ENCODE measurements around the gene EN2.

The EN2 gene

DNA sequence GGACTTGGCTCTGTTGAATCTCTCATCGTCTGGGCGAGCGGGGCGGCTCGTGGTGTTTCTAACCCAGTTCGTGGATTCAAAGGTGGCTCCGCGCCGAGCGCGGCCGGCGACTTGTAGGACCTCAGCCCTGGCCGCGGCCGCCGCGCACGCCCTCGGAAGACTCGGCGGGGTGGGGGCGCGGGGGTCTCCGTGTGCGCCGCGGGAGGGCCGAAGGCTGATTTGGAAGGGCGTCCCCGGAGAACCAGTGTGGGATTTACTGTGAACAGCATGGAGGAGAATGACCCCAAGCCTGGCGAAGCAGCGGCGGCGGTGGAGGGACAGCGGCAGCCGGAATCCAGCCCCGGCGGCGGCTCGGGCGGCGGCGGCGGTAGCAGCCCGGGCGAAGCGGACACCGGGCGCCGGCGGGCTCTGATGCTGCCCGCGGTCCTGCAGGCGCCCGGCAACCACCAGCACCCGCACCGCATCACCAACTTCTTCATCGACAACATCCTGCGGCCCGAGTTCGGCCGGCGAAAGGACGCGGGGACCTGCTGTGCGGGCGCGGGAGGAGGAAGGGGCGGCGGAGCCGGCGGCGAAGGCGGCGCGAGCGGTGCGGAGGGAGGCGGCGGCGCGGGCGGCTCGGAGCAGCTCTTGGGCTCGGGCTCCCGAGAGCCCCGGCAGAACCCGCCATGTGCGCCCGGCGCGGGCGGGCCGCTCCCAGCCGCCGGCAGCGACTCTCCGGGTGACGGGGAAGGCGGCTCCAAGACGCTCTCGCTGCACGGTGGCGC is at the start of gene EN2:
Gene EN2 (plus strand): TSS at position 19 of the 767 bp plus-strand sequence. CDS start 249 bp downstream, at position 268.
- no peak for DNase-seq (ENCODE audit: low read depth in 2 of 2)

DNA sequence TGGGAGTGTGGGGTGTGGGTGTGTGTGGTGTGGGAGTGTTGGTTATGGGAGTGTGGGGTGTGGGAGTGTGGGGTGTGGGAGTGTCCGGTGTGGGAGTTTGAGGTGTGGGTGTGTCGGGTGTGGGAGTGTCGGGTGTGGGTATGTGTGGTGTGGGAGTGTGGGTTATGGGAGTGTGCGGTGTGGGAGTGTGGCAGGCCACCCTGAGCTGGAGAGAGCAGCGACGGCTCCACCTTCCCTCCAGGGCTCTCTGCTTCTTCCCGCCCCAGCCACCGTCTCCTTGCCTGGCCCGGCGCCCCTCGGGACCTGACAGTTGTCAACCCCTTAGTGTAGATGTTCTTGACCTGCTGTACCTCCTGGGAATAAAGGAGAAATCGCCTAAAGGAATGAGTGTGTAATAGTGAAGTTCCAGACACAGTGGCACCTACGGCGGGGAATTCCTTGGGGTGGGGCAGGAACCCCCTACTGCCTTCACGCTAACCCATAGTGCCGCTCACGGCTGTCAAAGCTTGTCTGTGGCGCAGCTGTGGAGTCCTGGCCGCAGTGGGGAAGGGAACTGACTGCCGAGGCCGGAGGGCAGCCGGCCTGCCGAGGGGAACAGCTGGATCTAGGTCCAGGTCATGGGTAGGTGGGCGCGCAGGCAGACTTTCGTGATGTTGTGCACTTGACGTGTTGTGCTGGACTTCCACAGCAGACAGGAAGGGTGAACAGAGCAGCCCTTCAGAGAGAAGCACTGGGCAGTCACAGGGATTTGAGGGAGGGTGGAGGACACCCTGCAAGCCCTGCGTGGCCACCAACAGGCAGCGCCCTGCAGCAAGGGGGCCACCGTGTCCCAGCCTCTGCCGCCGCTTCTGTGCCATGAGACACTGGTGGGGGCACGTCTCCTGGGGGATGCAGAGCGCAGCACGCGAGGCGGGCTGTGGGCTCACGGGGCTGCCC is 49.0 kb upstream of the EN2 start:
- DNase-seq (ENCODE audit: low read depth in 2 of 2): no peak

DNA sequence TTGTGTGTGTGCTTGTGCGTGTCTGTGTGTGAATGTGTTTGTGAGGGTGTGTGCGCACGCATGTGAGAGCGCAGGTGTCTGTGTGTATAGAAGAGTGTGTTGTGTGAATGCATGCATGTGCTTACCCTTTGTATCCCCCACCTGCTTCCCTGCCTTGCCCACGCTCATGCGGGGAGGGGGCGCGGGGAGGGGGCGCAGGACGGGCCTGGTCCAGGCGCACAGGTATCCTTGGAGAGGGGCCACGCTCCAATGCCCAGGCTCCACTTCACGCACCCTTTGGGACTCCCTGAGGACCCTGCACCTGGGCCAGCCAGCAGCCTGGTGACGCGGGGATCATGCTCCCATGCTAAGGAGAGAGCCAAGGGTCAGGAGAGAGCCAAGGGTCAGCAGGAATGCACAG is 47.9 kb upstream of the EN2 start:
- no peak for DNase-seq (ENCODE audit: low read depth in 2 of 2)

DNA sequence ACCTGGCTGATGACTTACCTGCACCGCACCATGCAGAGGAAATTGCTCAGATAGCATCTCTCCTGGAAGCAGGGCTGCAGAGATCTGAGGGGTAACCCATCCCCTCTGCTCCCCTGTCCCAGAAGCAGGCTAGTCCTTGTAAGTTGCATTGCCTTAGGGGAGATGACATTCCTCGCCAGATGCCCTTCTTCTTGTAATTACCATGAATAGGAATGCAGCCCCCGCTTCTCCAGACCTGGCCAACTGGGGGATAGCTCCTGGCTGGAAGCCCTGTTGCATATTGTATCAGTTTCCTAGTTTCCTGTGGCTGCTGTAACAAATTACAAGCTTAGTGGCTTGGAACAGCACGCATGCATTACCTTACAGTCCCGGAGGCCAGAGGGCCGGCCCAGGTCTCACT is 47.5 kb upstream of the EN2 start:
- no peak for DNase-seq (ENCODE audit: low read depth in 2 of 2)

DNA sequence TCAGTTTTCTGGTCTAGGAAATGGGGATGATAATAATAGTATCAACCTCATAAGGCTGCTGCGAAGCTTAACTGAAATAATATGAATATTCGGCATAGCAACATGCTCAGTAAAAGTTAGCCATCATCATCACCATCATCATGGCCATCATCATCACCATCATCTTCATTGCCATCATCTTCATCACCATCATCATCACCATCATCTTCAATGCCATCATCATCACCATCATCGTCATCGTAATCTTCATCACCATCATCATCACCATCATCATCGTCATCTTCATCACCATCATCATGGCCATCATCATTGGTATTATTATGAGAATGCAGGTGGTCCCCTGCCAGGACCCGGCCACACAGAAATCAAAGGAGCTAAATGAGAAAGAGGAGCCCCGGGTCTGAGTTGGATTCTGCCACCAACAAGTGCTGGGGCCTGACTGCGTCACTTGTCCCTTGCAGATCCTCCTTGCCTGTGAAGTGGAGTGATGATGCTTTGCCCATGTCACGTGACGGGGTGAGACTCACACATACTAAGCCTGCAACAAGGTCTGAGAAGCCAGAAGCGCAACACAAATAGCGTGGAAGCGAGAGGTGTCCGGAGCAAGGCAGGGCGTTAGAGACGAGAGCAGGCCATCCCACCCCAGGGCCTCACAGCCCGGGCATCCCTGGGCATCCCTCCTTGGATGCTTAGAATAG is 46.1 kb upstream of the EN2 start:
- no peak for DNase-seq (ENCODE audit: low read depth in 2 of 2)

DNA sequence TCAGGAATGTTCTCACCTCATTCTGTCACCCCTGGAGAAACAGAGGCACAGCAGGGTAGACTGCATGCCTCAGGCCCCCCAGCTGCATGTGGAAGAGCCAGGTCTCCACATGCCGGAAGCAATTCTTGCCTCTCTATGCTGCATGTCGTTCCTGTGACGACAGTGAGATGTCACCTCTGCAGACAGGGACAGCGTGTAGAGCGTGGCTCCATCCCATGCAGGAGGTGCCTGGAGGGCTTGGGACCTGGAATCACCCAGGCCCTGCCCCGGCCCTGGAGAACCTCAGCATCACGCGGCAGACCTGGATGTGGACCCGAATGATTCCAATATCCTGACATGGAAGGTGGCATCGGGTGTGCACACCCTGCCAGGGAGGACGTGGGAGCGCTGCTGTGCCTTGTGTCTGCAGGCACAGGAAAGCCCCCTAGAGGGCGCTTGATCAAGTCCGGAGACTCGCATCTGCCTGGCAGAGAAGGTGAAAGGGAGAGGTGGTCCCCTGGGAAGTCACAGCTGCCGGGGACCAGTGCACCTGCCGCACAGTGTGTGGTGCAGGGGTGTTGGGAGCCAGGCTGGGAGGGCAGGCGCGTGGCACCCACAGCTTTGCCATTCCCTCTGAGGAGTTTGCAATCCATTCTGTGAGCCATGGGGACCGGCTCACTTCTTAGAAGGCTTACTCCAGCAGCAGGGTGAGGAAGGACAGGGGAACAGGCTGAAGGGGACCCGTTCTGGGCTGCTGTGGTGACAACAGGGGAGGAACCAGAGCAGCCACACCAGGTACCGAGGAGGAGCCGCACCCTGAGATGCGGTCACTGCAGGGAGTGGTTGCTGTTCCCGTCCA is 45.3 kb upstream of the EN2 start:
- DNase-seq (ENCODE audit: low read depth in 2 of 2): peak; percentile 29 to 46

DNA sequence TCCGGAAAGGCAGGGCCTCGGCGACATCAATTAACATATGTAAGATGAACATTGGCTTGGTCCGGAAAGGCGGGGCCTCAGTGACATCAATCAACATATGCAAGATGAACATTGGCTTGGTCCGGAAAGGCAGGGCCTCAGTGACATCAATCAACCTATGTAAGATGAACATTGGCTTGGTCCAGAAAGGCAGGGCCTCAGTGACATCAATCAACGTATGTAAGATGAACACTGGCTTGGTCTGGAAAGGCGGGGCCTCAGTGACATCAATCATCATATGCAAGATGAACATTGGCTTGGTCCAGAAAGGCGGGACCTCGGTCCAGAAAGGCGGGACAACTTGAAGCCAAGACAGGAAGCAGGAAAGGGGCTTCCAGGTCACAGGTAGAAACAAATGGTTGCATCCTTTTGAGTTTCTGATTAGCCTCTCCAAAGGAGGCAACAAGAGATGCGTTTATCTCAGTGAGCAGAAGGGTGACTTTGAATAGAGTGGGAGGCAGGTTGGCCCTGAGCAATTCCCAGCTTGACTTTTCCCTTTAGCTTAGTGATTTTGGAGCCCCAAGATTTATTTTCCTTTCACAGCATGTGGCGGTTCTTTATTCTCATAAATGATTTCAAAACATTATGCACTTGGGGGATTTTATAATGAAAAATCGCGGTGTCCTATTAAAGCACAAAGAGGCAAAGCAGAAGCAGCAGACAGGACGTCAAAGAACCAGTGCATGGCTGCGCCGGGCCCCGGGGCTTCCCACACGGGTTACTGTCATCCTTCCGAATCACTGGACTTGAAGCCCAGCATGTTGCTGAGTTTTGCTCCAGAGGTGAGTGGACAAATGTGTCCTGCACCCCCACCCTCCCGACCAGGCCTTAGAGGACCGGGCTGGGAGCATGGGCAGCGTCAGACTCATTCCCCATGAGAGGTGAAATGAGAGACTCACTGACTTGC is 43.1 kb upstream of the EN2 start:
- no peak for DNase-seq (ENCODE audit: low read depth in 2 of 2)

DNA sequence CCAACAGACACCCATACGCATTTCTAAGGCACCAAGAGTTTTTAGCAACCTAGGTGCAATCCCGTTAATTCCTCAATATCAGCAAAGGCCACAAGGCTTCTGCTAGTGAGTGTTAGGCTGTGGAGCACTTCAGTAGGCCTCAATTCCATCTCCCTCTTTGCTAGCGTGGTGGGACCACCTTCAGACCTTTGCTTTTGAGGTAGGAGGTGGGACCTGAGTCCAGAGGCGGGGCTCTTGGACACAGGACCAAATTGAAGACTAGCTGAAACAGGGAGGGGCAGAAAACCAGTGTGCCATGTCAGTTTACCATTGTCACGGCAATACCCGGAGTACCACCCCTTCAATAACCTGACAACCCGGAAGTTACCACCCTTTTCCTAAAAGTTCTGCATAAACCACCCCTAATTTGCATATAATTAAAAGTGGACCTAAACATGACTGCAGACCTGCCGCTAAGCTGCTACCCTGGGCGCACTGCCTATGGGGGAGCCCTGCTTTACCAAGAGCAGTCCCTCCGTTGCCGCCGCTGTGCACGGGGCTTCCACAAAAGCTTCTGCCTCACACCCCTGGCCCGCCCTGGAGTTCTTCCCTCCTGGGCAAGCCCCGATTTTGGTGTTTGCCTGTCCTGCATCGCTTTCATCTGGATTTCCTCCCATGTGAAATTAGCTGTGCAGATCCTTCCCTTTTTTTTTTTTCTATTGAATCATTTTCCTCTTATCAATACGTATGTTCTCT is 41.1 kb upstream of the EN2 start:
- DNase-seq (ENCODE audit: low read depth in 2 of 2): no peak

DNA sequence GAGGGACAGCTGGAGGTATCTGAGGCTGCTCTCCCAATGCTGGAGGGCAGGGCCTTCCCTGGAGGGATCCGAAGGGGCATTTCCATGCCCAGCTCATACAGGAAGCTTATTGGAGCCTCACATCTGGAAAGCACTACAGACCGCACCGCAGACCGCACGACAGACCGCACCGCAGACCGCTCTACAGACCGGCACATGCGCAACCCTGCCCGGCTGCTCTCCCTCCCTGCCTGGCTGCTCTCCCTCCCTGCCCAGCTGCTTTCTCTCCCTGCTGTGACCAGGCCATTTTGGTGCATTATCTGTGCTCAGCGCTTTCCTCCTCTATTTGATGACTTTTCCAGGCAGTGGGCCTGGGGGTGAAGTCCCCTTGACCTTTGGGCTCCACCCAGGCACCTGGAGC is 39.6 kb upstream of the EN2 start:
- no peak for DNase-seq (ENCODE audit: low read depth in 2 of 2)

DNA sequence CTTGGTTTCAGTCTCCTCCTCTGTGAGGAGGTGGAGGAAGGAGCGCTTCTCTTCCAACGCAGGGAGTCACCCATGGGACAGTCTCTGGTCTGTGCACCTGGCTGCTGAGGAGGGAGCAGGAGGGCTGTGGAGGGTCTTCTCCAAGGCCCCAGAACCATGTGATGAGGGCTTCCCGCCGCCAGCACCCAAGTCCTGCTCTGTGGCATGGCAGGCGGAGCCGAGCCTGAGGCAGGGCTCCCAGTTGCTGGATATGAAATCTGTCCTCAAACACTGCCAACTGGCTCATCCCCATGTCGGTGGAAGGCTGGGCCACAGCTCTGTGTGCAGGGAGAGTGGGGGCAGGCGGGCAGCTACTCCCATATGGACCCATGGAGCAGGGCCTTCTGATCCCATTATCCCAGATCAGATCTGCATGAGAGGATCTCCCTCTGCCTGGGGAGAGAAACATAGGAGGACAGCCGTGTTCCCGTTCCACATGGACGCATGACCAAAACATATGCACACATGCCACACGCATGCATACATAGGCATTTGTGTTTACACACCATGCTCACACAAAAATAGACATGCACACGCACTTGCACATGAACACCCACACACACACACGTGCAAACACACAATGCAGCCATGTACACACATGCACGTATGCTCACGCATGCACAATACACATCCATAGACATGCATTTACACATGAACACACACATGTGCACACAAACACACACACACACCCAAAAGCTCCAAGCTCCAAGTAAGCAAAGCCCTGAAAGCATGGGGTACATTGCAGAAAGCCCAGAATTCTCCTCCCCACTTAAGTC is 38.8 kb upstream of the EN2 start:
- no peak for DNase-seq (ENCODE audit: low read depth in 2 of 2)

DNA sequence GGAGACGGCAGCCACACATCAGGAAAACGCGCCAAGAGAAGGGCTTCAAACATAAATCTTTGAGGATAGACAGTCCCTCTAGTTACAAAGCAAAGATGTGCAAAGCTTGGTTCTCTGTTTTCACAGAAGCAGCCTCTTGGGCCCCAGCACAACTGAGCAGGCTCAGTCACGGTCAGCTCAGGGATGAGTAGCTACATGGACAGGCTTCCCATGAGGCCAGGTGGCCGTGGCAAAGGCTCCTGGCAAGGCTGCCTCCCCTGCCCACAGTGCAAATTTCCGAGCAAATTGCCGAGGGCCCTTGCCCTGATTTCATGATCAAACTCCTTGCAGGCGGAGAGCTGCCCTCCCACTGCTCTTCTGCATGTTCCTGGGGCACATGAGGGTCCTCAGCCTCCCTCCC is 37.8 kb upstream of the EN2 start:
- DNase-seq (ENCODE audit: low read depth in 2 of 2): no peak

DNA sequence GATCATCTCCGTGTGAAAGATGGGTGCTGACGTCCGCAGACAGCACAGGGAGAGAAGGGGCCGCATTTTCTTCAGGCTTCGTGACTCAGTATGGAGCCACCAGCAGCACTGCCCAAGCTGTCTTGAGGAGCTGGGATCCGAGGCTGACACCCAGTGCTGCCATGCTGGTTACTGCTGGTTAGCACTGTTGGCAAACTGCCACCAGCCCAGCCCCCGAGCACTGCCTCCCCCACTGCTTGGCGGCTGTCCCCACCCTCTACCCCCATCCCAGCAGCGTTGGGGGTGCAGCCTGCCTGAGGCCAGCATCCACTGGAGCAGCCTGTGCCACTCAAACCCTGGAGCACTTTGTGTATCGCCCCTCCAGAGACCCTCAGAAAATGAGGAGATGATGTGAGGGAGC is 35.8 kb upstream of the EN2 start:
- no peak for DNase-seq (ENCODE audit: low read depth in 2 of 2)

DNA sequence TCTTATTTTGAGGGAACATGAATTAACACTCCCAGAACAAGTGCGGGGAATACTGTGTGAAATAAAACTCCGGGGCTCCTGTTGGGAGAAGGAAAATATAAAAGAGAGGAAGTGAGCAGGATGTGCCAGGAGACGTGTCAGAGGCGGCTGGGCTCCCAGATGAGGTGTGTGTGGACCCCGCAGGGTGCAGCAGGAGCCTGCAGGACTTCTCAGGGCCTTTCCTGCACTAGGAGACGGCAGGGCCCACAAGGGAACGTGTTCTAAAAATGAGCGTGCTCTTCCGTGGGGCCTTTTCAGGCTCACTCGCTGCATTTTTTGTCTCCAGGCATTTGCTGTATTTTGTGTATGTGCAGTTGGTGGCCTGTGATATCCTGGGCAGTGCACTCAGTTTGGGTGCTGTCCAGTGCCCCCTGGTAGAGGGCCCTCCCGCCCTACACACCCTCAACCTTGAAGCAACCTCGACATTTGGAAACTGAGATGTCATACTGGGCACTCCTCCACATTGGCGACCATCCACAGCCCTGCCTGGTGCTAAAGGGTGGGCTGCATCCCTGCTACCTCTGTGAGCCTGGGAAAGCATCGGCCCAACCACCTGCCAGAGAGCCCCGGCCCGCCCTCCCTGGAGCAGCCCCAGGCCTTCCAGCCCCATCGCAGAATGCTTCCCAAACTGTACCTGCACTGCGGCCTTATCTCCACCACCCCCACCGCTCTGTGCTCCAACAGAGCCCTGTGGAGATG is 35.2 kb upstream of the EN2 start:
- DNase-seq (ENCODE audit: low read depth in 2 of 2): no peak

DNA sequence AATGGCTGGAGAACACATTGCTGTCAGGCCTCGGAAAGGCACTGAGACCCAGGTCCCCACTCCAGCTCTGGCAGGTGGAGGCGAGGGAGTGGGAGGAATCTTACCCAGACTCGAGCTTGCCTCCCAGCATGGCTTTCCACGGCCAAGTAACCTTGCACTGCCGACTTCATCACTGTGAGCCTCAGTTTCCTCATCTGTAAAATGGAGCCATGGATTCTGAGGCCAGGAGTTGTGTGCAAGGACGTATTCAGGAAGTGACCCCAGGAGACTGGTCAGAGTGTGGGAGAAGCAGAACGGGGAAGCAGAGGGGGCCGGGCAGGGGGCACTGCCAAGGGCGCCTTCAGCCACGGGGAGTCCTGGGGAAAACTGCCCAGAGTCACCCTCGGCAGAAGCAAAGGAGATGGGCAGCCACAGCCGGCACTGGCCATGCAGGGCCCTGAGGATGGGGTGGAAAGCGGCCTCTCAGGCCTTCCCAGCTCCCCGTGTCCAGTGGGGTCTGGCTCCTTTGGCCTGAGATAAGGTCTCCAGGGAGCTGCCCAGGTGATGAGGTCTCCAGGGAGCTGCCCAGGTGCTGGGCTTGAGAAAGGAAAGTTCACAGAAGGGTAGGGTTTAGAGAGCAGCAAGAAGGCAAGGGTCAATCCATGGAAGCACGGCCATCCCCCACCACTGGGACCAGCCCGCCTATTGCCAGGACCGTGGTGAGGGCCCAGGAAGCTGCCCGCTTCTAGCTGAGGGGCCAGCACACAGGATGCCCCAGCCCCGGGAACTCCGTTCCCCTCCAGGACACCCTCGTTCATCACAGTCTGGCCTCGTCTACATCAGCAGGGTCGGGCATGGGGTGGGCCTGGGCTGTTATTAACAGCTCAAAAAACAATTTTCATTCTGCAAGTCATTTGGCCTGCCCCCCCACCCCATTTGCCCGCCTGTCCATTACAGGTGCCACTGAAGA is 34.3 kb upstream of the EN2 start:
- no peak for DNase-seq (ENCODE audit: low read depth in 2 of 2)

DNA sequence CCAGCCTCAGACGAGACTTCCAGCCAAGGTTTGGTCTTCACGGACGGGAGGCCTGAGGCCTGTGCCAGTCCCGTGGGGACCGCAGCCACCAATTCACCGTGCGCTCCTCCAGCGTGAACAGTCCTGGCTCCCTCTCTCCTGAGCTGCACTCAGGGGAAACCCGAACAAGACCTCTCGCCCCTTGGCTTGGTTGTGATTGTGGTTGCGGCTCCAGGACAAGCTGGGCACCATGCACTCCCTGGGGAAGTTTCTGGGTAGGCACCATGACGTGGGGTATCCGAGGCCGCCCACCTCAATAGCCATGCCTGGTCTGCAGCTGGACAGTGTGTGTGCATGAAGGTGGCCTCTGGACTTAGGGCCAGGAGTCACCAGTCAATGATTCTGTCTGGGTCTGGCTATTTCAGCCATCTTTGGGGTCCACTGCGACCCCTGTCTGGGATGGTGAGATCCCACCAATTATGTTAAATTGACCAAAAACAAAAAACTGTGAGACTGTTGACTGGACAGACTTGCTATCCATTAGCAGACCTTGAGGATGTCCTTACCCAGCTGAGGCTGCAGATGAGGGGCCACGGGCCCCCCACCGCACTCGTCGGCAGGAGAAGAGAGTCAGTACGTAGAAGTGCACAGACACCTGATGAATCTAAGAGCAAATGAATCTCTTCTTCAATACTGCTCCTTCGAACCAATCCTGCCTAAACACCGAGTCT is 33.5 kb upstream of the EN2 start:
- no peak for DNase-seq (ENCODE audit: low read depth in 2 of 2)

DNA sequence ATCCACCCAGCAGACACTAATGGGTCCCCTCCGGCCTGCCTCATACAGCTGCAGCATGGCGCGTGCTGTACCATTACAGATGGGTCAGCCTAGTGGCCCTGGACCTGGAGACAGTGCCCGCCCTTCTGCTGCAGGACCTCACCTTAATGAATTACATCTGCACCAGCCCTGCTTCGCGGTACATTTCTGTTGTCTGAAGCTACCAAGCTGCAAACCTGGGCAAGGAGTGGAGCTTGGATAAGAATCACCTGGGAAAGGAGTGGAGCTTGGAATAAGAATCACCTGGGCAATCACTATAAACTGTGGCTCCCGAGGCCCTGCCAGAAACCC is 33.0 kb upstream of the EN2 start:
- DNase-seq (ENCODE audit: low read depth in 2 of 2): no peak
